ENCODE measurements around the gene TAF1D. TPM values are rescaled to one million over a fixed set of nuclear protein-coding genes. Genes with fewer than 3 reads are reported as not detected.

Gene TAF1D
- total and polyA plus RNA-seq, 10 of the 15 experiments (the other 5 are each of a cell fraction or from before 2014, with no cell fraction given): 101 to 314 (median 199) TPM

GRCh38 chr11:93773045-93773477 lies 31.8 kb upstream of the TAF1D start:
- H2AFZ ChIP-seq (ENCODE audit: control insufficient read depth, low read depth, low read length): no peak overlapping the region
- peaks cover 3% of the 10 kb centered on the region; the same call in 2 of the 3 replicates for H3K9me3 ChIP-seq (replicated peaks; ENCODE audit: control insufficient read depth, insufficient read depth, low read length)
- ATAC-seq: no peak
- no peak overlapping the region for H3K4me2 ChIP-seq (ENCODE audit: control insufficient read depth, insufficient read depth)
- intact Hi-C loops (cut with micrococcal nuclease; ENCODE audit: unreplicated experiment) (no loop called here), in situ Hi-C loops (cut with MboI) (no loop called here)
- H3K4me3 ChIP-seq: no peak overlapping the region
- no peaks in the 10 kb centered on the region for H3K27me3 ChIP-seq (replicated peaks in 1 of 2; ENCODE audit: control insufficient read depth in 2 of 2, insufficient read depth in 2 of 2, low read length in 1 of 2)
- SMC1A ChIA-PET (ENCODE audit: uncharacterized antibody, unreplicated experiment): no interaction called here
- no peak for DNase-seq (ENCODE audit: low read depth, low spot score)
- H4K20me1 ChIP-seq (ENCODE audit: control insufficient read depth, insufficient read depth): no peaks in the 10 kb centered on the region
- H3K4me1 ChIP-seq (ENCODE audit: control insufficient read depth, insufficient read depth, low read length): no peaks in the 10 kb centered on the region
- RAD21 ChIA-PET (ENCODE audit: unreplicated experiment): no interaction called here
- no peak overlapping the region for H3K27ac ChIP-seq (ENCODE audit: control insufficient read depth, insufficient read depth)
- H3K9ac ChIP-seq (ENCODE audit: control insufficient read depth, insufficient read depth, low read length): no peak overlapping the region
- 73% methylated on average over 3 of the region's 3 CpGs for WGBS (ENCODE audit: insufficient coverage, insufficient replicate concordance, low lambda C conversion rate, missing lambda C conversion rate)
- POLR2A ChIA-PET: interaction anchor here (0.5 kb wide), 1 partner anchor 22 kb away, joined by 3 read pairs; no protein-coding TSS in a partner anchor
- BruUV-seq (replicated peaks): no TSS peak
- H3K79me2 ChIP-seq (ENCODE audit: control insufficient read depth, insufficient read depth, low read length): no peaks in the 10 kb centered on the region
- CTCF ChIA-PET: interaction anchor here (1.4 kb wide), 1 partner anchor 11 kb away, joined by 4 read pairs; the partner anchor contains the start of gene MED17
- FAIRE-seq: no peak
- no peaks in the 10 kb centered on the region for H3K36me3 ChIP-seq (ENCODE audit: control insufficient read depth in 2 of 2, insufficient read depth in 2 of 2, low read length in 1 of 2)
- peak; percentile 52; the same call in 1 of the 2 replicates for TF ChIP-seq REST (IDR thresholded peaks at IDR 0.05; ENCODE audit: low read depth, low read length)
- TF ChIP-seq CHD1 (IDR thresholded peaks at IDR 0.05; ENCODE audit: low read depth, low read length): no peak

GRCh38 chr11:93772123-93772522 lies 30.8 kb upstream of the TAF1D start:
- ChIA-PET SMC1A (ENCODE audit: uncharacterized antibody, unreplicated experiment) (interaction anchor here (1.1 kb wide), 1 partner anchor 11 kb away, joined by 3 read pairs; no protein-coding TSS in a partner anchor), POLR2A (no interaction called here), RAD21 (ENCODE audit: unreplicated experiment) (no interaction called here), CTCF (interaction anchor here (1.4 kb wide), 1 partner anchor 12 kb away, joined by 4 read pairs; the partner anchor contains the start of gene MED17)
- Histone ChIP-seq H3K4me3 (no peak overlapping the region), H3K79me2 (ENCODE audit: control insufficient read depth, insufficient read depth, low read length) (no peaks in the 10 kb centered on the region), H3K9me3 (replicated peaks; ENCODE audit: control insufficient read depth, insufficient read depth, low read length) (peaks cover 4% of the 10 kb centered on the region; the same call in 2 of the 3 replicates), H3K27me3 (replicated peaks in 1 of 2; ENCODE audit: control insufficient read depth in 2 of 2, insufficient read depth in 2 of 2, low read length in 1 of 2) (no peaks in the 10 kb centered on the region), H3K9ac (ENCODE audit: control insufficient read depth, insufficient read depth, low read length) (no peak overlapping the region), H3K27ac (ENCODE audit: control insufficient read depth, insufficient read depth) (no peak overlapping the region), H2AFZ (ENCODE audit: control insufficient read depth, low read depth, low read length) (no peak overlapping the region), H3K4me2 (ENCODE audit: control insufficient read depth, insufficient read depth) (no peak overlapping the region), H3K4me1 (ENCODE audit: control insufficient read depth, insufficient read depth, low read length) (no peaks in the 10 kb centered on the region), H4K20me1 (ENCODE audit: control insufficient read depth, insufficient read depth) (no peaks in the 10 kb centered on the region), H3K36me3 (ENCODE audit: control insufficient read depth in 2 of 2, insufficient read depth in 2 of 2, low read length in 1 of 2) (no peaks in the 10 kb centered on the region)
- WGBS (ENCODE audit: insufficient coverage, insufficient replicate concordance, low lambda C conversion rate, missing lambda C conversion rate): 95% methylated on average over 4 of the region's 4 CpGs
- DNase-seq (ENCODE audit: low read depth, low spot score) (no peak), FAIRE-seq (no peak), ATAC-seq (no peak)
- no TSS peak for BruUV-seq (replicated peaks)
- intact Hi-C loops (cut with micrococcal nuclease; ENCODE audit: unreplicated experiment): no loop called here
- in situ Hi-C loops (cut with MboI): no loop called here
- TF ChIP-seq USF2 (IDR thresholded peaks at IDR 0.05; ENCODE audit: borderline replicate concordance, low read depth, low read length): no peak
- TF ChIP-seq ZNF217 (IDR thresholded peaks at IDR 0.05): no peak
- no peak for TF ChIP-seq DPF2 (IDR thresholded peaks at IDR 0.05)
- no peak for TF ChIP-seq PKNOX1 (IDR thresholded peaks at IDR 0.05)
- TF ChIP-seq CBFB (IDR thresholded peaks at IDR 0.05; ENCODE audit: low read depth): no peak
- TF ChIP-seq MTA2 (IDR thresholded peaks at IDR 0.05; ENCODE audit: low read depth): no peak

Data from GM12878 (cell line).